SJSA1 (cell line): ENCODE measurements around the gene PSMA7. TPM values are rescaled to one million over a fixed set of nuclear protein-coding genes. Genes with fewer than 3 reads are reported as not detected.
A peak's percentile ranks its signal among the peaks of the same experiment; 100 is the strongest.

Experiments used
- DNase-seq, 2 experiments: peaks; one replicate each; pipeline ENCODE4 v3.0.0-alpha.2; 2015 to 2020; ENCODE audit warnings: low spot score in 2 of 2, low read depth in 1 of 2
- H3K27ac ChIP-seq: fragments of 250-450 bp; sonication (Bioruptor Pico); 2 replicates; pipeline ENCODE4 v1.5.1; 2020; ENCODE audit warnings: mild to moderate bottlenecking, moderate library complexity
- H3K27me3 ChIP-seq: fragments of 250-450 bp; sonication (Bioruptor Pico); replicated peaks from 2 replicates; pipeline ENCODE4 v1.5.1; 2020; ENCODE audit warnings: mild to moderate bottlenecking, moderate library complexity
- H3K36me3 ChIP-seq: fragments of 250-450 bp; sonication (Bioruptor Pico); 2 replicates; pipeline ENCODE4 v1.5.1; 2020; ENCODE audit warnings: mild to moderate bottlenecking
- H3K4me1 ChIP-seq: fragments of 250-450 bp; sonication (Bioruptor Pico); replicated peaks from 2 replicates; pipeline ENCODE4 v1.6.1; 2021; ENCODE audit warnings: mild to moderate bottlenecking
- H3K4me3 ChIP-seq: fragments of 250-450 bp; sonication (Bioruptor Pico); 2 replicates; pipeline ENCODE4 v1.5.1; 2020; ENCODE audit warnings: mild to moderate bottlenecking
- H3K9me3 ChIP-seq: fragments of 250-450 bp; sonication (Bioruptor Pico); replicated peaks from 2 replicates; pipeline ENCODE4 v1.5.1; 2020; ENCODE audit warnings: mild to moderate bottlenecking
- total RNA-seq: library from RNA; depleted of rRNA; stranded (reverse); fragments of >200 nt; shearing (Covaris generic); gene quantifications from 2 replicates; pipeline ENCODE4 v1.2.3, GENCODE V29; 2014

PSMA7 gene
- total RNA-seq, 1 experiment from 2014 or later, result 782 TPM

DNA sequence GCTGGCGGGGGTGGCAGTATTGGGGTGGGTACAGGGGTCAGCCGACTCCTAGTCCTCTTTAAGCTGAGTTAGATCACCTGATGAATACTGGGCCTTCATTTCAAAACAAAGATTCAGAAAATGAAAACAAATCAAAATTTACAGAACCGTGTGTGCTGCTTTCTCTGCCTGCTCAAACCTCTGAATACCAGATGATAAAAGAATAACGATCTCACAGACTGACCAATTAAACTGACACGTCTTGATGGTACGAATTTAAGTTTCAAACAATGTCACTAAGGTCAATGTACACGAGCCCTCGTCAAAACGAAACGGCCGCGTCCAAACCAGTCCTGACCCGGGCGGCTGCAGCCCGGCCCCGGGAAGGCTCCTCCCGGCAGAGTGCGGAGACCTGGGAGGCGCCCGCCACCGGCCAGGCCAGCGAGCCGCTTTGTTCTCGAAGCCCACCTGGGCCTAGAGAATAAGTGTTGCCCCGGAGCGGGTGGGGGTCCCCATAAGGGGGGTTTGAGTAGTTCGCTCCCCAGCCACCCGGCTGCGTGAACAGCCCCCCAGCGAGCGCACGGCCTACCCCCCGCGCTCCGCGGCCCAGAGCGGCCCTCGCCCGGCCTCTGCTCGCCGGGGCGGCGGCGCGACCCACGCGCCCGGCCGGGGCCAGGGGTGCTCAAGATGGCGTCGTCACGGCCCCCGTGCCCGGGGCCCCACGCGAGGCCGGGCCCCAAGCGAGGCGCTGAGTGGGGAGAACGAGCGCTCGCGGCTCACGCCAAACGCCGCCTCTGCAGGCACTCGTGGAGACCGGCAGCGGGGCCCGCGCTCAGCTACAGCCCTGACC lies 728 bp downstream of the PSMA7 start:
- peak overlapping the region; percentile 100 for H3K4me3 ChIP-seq
- H3K27ac ChIP-seq, result peak overlapping the region; percentile 96
- DNase-seq, result peak in 1 of 2 experiments; percentile 36
- H3K4me1 ChIP-seq, result peaks cover 27% of the 10 kb centered on the region
- peaks cover 7% of the 10 kb centered on the region; the same call in 1 of the 2 replicates for H3K9me3 ChIP-seq
- peaks cover 75% of the 10 kb centered on the region for H3K36me3 ChIP-seq
- H3K27me3 ChIP-seq, result no peaks in the 10 kb centered on the region

DNA sequence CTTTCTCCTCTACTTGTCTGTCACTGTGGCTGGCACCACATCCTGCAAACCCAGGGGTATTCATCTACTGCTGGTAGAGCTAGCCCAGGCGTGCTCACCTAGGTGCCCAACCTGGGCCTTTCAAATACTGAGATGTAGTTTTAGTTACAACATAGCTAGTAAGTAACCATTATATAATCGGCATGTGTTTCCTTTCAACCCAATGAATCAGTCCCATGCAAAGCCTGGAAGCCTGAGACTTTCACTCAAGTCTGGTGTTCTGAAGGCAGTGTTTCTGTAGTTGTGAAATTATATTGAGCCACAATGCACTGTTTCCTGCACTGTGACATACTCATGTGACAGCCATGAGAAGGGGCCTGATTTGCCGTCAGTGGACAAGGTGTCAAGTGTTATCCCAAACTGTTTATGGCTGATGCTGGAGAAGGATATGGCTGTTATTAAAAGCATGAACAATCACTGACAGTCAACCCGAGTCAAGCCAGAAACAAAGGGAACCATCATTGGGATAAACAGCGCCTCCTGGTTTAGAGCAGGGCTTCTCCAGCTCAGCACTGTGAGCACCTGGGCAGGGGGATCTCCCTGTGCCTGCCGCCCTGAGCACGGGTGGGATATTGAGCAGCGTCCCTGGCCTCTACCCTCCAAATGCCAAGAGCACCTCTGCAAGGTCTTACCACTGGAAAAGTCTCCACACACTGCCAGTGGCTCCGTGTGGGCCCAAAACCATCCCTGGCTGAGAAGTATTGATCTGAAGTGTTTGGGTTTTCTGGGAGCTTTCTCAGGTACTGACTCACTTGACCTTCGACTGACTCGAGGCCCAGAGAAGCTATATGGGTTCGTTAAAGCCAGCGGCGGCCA lies 1.6 kb downstream of the PSMA7 start:
- H3K27me3 ChIP-seq, result no peaks in the 10 kb centered on the region
- H3K4me1 ChIP-seq, result peaks cover 27% of the 10 kb centered on the region
- peaks cover 7% of the 10 kb centered on the region; the same call in 1 of the 2 replicates for H3K9me3 ChIP-seq
- peak overlapping the region; percentile 100 for H3K4me3 ChIP-seq
- H3K36me3 ChIP-seq, result peaks cover 83% of the 10 kb centered on the region
- peak overlapping the region; percentile 96; the same call in 1 of the 2 replicates for H3K27ac ChIP-seq
- peak in 1 of 2 experiments; percentile 24 for DNase-seq

DNA sequence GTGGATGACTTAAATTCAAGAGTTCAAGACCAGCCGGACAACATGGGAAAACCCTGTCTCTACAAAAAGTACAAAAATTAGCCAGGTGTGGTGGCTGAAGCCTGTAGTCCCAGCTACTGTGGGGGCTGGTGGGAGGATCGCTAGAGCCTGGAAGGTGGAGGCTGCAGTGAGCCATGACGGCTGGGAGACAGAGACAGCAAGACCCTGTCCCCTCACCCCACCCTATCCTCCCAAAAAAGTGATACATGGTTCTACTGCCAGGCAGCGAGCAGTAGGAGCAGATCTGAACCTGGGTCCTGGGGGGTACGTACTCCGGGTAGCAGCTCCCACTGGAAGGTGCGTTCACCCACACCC lies 2.2 kb downstream of the PSMA7 start:
- H3K4me3 ChIP-seq, result no peak overlapping the region
- H3K4me1 ChIP-seq, result peaks cover 27% of the 10 kb centered on the region
- H3K36me3 ChIP-seq, result peaks cover 86% of the 10 kb centered on the region
- H3K27ac ChIP-seq, result no peak overlapping the region
- peaks cover 7% of the 10 kb centered on the region; the same call in 1 of the 2 replicates for H3K9me3 ChIP-seq
- H3K27me3 ChIP-seq, result no peaks in the 10 kb centered on the region
- DNase-seq, result no peak

DNA sequence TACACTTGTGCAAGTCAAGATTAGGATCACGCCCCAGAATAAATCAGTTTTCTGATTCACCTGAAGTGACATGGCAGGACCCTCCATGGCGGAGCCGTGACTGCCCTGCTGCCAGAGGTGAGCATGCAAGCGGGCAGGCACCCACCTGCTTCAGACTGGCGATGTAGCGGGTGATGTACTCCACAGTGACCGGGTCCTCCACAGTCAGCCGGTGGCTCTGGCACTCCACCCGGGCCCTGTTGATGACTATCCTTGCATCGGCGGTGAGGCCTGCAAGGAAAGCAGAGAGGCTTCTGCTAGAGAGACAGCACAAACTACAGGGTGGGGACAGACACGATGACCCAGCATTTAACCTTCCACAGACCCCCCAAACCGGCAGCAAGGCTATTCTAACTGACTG lies 3.6 kb downstream of the PSMA7 start:
- Histone ChIP-seq H3K4me1 (peaks cover 19% of the 10 kb centered on the region), H3K36me3 (peaks cover 91% of the 10 kb centered on the region), H3K27me3 (no peaks in the 10 kb centered on the region), H3K27ac (no peak overlapping the region), H3K4me3 (no peak overlapping the region), H3K9me3 (peaks cover 7% of the 10 kb centered on the region; the same call in 1 of the 2 replicates)
- no peak for DNase-seq

DNA sequence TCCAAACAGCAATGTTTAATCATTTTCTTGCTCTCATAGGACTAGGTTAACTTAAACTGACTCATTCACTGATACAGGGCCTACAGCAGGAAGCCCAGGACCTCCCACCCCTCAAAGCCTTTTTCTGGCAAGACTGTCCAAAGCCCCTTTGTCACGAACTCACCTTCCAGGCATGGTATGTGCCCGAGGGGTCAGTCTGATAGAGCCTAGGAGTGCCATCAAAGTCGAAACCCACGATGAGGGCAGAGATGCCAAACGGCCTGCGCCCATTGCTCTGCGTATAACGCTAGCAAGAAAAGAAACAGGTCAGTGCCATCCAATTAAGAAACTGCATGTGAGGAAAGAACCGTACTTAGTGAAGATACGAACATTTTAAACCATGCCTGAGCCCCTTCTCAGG lies 4.3 kb downstream of the PSMA7 start:
- Histone ChIP-seq H3K9me3 (peaks cover 7% of the 10 kb centered on the region; the same call in 1 of the 2 replicates), H3K36me3 (peaks cover 92% of the 10 kb centered on the region), H3K27ac (no peak overlapping the region), H3K4me1 (peaks cover 17% of the 10 kb centered on the region), H3K27me3 (no peaks in the 10 kb centered on the region), H3K4me3 (no peak overlapping the region)
- DNase-seq, result no peak

DNA sequence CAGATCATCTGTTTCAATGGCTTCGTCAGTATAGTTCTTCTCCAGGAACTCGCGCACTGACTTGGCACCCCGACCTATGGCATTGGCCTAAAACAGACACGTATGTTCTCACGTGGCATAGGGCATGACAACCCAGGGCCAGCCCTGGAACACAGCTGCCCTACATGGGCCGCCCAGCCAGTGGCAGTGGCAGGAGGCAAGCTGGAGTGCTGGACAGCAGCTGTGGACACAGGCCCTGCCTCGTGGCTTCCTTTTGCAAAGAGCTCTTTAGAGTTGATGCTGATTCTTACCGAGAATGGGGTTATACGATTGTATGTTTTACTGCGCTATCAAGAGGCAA lies 5.0 kb downstream of the PSMA7 start:
- no peak overlapping the region for H3K4me3 ChIP-seq
- peaks cover 97% of the 10 kb centered on the region for H3K36me3 ChIP-seq
- H3K27ac ChIP-seq, result no peak overlapping the region
- DNase-seq, result no peak
- peaks cover 7% of the 10 kb centered on the region; the same call in 1 of the 2 replicates for H3K9me3 ChIP-seq
- H3K27me3 ChIP-seq, result no peaks in the 10 kb centered on the region
- H3K4me1 ChIP-seq, result peaks cover 17% of the 10 kb centered on the region

DNA sequence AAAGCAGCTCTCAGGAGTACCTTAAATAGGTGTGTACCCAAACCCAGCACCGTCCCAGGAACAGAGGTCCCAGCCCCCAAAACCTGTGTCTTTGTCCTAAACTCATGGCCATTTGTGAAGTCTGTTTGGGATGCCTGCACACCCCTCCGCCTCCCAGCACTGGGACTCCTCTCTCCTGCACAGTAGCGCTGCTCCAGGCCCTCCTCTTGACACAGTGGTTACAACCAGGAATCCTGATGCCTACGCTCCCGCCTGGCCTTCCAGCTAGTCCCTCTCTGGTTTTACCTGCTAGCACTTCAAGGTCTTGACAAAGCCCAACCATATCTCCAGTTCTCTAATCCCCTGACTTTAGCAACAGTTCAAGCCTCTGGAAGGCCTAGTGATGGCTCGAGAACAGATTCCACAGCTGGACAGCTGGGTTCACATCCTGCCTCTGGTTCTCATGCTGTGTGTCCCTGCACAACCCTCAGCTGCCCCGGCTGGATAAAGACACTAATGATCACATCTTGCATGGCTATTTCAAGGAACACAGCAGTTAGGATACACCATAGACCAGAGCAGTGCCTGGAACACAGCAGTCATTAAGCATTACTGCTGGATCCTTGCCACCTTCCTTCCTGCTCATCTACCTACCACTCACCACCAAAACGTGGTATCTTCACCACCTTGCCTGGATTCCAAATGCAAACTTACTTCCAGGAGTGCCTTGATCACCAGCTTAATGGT lies 5.6 kb downstream of the PSMA7 start:
- Histone ChIP-seq H3K36me3 (peaks cover 97% of the 10 kb centered on the region), H3K9me3 (peaks cover 2% of the 10 kb centered on the region; the same call in 1 of the 2 replicates), H3K27ac (no peak overlapping the region), H3K4me1 (peaks cover 15% of the 10 kb centered on the region), H3K27me3 (no peaks in the 10 kb centered on the region), H3K4me3 (no peak overlapping the region)
- DNase-seq, result no peak

DNA sequence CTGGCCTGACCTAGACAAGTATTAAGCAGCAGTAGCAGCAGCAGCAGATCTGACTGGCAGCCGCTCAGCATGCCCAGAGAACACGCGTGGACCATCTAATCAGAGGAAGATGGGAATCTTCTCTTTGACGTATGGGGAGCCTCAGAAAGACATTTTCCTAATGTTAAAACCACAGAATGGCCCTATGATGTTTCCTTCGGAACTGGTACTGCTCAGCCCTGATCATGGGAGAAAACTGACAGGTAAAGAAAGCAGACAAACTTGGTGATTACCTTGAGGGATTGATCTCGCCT lies 6.2 kb downstream of the PSMA7 start:
- Histone ChIP-seq H3K4me3 (no peak overlapping the region), H3K36me3 (peaks cover 98% of the 10 kb centered on the region), H3K27ac (no peak overlapping the region), H3K4me1 (peaks cover 13% of the 10 kb centered on the region), H3K27me3 (no peaks in the 10 kb centered on the region), H3K9me3 (no peaks in the 10 kb centered on the region)
- no peak for DNase-seq

DNA sequence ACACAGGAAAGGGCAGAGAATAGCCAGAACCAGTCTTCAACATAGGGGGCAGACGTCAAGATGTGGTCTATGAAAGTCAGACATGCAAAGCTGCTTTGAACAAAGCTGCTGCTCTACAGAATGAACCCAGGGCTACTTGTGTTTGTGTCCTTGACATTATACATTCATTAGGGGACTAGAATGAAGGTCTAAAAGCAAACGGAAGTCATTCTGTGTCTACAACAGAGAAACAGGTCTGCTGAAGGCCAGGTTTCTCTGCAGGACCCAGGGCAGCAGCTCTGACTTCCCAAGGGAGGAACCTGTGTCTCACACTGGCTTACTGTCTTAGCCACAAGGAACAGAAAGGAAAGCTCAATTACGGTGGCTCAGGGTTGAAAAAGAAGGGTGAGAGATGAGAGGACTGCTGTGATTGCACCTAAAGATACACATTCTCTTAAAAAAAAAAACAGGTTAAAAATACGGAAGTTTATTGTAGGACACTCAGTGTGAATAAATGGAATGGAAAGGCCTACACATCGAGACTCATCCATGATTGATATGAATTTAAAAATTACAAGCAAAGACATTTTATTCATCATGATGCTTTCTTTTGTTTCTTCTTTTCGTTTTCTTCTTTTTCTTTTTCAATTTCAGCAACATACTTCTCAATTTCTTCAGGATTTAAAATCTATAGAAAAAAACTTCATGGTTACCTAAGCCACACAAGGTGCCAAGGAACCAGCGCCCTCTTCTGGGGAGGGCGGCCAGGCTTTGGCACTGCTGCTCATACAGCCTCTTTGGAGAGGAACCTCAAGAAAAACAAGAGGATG lies 6.7 kb downstream of the PSMA7 start:
- peak in 1 of 2 experiments; percentile 44 for DNase-seq
- H3K9me3 ChIP-seq, result no peaks in the 10 kb centered on the region
- no peaks in the 10 kb centered on the region for H3K27me3 ChIP-seq
- no peak overlapping the region for H3K27ac ChIP-seq
- peaks cover 8% of the 10 kb centered on the region for H3K4me1 ChIP-seq
- no peak overlapping the region for H3K4me3 ChIP-seq
- H3K36me3 ChIP-seq, result peaks cover 98% of the 10 kb centered on the region

DNA sequence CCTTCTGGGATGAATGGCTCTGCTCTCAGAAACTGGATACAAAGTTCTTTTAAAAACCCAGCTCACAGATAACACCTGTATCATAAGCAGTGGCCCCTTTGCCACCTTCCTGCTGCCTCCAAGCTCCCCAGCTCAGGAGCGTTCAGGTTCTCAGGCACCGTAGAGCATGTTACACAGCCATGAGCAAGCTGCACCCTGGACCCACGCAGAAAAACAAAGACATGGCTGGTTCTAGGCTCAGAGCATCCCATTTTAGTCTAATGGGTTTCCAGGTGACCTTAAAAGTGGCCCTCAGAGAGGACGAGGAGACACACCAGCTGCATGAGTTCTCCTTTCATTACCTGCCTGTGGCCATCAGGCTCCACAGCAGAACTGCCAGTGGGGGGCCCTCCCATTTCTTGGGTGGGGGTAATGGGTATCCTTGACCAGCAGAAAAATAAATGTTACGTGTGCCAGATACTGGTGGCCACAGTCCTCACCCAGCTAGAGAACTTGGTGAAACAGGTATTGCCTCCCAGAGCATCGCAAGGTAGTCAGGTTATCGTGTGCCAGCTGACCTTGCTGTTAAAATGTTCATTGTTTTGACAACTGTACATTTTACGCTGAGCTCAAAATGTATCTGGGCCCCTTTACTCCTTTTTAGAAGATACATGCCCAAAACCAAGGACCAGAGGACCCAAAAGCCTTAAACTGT lies 7.5 kb downstream of the PSMA7 start:
- H3K27me3 ChIP-seq, result no peaks in the 10 kb centered on the region
- H3K27ac ChIP-seq, result no peak overlapping the region
- peaks cover 98% of the 10 kb centered on the region for H3K36me3 ChIP-seq
- H3K4me3 ChIP-seq, result no peak overlapping the region
- peaks cover under 1% of the 10 kb centered on the region; the same call in 1 of the 2 replicates for H3K4me1 ChIP-seq
- DNase-seq, result no peak
- no peaks in the 10 kb centered on the region for H3K9me3 ChIP-seq

DNA sequence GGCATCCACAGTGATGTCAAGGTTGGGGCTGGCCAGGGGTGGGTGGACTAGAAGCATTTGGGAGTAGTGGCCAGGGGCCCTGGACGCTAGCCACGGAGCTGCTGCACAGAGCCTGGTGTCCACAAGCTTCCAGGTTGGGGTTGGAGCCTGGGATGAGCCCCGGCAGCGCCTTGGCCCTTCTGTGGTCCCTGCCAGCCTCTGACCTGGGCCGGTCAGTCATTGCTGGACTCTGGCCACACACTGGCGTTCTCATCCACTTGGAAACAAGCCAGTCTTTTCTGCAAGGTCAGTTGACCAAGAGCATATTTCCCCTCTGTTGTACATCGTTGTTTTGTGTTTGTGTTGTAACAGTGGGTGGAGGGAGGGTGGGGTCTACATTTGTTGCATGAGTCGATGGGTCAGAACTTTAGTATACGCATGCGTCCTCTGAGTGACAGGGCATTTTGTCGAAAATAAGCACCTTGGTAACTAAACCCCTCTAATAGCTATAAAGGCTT lies 8.4 kb downstream of the PSMA7 start:
- H3K36me3 ChIP-seq, result peaks cover 98% of the 10 kb centered on the region
- no peaks in the 10 kb centered on the region for H3K4me1 ChIP-seq
- H3K27ac ChIP-seq, result no peak overlapping the region
- no peaks in the 10 kb centered on the region for H3K9me3 ChIP-seq
- no peak overlapping the region for H3K4me3 ChIP-seq
- H3K27me3 ChIP-seq, result no peaks in the 10 kb centered on the region
- DNase-seq, result no peak

DNA sequence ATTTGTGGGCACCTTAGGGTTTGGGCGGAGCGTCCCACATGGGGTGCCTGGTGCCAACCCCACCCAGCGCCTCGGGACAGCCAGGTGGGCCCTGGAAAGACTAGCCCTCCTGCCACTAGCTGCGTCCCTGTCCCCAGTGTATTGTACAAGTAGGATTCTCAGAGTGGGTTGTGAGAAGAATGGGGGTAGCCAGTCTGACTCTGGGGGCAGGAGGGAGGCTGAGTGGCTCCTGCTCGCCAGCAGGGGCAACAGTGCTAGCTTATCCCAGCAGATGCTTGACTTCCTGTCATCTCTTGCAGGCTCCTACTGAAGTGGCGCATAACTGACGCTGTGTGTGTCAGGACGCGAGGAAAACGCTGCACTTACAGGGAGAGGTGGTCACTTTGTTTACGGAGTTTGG lies 9.3 kb downstream of the PSMA7 start:
- DNase-seq, result no peak
- no peaks in the 10 kb centered on the region for H3K4me1 ChIP-seq
- no peak overlapping the region for H3K4me3 ChIP-seq
- H3K36me3 ChIP-seq, result peaks cover 98% of the 10 kb centered on the region
- no peaks in the 10 kb centered on the region for H3K9me3 ChIP-seq
- no peaks in the 10 kb centered on the region for H3K27me3 ChIP-seq
- no peak overlapping the region for H3K27ac ChIP-seq
